Activated naive CD8-positive, alpha-beta T cell treated with anti-CD3 and anti-CD28 coated beads, Interleukin-2, amount 50 U/mL, for 16 hours (primary cell): ENCODE data around the gene SYNPO2.
"Not testable (repeated sequence)": the region's sequence is repeated elsewhere in the genome, so short reads cannot be mapped to it uniquely, and the experiment has no call there.

Source experiments
- DNase-seq: peaks from one replicate; pipeline ENCODE4 v3.0.0-alpha.2; 2020; ENCODE audit warnings: low read depth, low spot score

The SYNPO2 gene

DNA sequence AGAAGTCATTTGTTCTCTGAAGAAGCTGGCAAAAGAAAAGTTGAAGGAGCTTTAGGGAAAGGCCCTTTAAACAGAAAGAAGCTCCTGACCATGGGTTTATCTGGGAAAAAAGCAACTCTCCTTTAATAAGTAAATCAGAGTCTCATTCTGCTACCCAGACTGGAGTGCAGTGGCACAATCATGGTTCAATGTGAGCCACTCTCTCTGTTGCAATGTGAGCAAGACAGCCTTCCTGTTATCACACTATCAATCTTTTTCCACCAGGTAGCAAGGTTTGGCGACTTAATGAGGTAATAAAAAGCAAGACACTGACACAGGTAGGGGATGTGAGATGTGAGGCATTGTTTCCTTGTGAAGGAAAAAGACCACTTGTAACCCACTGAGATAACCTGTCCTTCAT is 111.3 kb downstream of the SYNPO2 start:
- DNase-seq: no peak

DNA sequence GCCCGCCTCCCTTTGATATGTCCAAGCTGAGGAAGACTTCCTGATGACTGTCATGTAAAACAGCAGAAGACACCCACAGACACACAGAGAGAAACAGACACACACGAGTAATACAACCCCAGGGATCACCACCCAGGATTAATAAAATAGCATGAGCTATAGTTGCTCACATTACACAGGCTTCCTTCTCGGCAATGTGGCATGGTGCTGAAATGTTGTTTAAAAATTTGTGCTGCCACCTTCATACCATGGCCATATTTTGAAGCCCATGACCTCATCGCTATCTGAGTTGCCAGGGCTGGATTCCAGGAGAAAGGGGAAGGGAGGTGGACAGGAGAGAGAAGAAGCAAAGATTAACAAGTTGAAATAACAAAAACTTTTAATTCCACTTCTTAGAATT is 111.7 kb downstream of the SYNPO2 start:
- no peak for DNase-seq

DNA sequence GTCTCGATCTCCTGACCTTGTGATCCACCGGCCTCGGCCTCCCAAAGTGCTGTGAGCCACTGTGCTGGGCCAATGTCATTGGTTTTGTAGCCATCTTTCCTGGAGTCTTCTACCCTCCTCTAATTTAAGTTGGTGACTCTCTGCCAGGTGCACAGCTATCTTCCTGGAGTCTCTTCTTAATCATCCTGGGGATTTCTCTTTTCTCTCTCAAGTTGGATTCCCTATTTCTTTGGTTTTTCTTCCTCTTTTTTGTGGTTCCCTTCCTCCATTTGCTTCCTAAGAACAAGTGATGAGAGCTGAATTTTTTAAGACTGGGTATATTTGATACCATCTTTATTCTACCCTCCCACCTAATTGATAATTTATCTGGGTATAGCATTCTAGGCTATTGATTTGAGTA is 113.8 kb downstream of the SYNPO2 start:
- no peak for DNase-seq

DNA sequence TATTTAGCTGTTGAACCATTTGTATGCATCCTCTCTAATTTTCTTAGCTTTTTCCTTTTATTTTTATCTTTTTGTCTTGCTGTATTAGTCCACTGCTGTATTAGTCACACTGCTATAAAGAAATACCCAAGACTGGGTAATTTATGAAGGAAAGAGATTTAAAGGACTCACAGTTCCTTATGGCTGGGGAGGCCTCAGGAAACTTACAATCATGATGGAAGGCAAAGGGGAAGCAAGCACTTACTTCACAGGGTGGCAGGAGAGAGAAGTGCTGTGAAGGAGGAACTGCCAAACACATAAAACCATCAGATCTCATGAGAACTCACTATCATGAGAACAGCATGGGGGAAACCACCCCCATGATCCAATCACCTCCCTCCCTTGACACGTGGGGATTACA is 114.3 kb downstream of the SYNPO2 start:
- DNase-seq: not testable (repeated sequence)

DNA sequence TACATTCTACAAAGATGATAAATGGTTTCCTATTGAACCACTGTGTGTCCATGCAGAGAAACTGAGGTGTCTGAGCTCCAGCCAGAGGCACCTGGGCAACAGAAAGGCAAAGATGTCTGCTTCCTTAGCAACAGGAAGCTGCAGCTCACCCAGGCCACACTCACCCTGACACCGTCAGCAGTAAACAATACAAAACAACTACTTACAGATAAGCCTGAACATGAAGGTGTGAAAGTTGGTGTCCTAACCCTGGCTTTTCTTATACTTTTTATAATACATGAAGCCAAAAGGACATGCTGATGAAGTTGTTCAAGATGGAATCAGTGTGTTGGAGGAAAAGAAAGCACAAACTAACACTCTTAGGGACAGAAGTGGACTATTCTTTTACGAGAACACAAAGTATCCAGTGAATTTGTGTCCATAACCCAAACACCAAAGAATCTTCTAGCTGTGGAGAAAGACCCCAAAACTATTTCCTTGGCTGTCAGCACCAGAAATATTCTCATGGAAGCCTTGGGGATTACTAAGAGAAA is 117.3 kb downstream of the SYNPO2 start:
- DNase-seq: no peak

DNA sequence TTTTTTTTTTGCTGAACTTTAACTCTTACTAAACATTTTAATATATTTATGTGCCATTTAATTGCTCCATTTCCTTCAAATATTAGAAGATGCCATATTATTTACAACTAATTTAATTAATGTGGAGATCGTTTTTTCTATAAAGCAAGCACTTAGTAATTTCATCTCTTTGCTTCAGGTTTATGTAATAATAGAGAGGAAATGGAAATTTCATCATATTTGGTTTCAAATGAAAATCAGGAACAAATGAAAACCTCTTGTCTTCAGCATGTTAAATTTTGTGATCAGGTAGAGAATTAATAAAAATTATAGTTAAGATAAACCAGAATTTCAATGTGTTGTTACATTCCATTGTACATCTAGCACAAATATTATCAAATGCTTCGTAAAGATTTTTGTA is 120.1 kb downstream of the SYNPO2 start:
- no peak for DNase-seq

DNA sequence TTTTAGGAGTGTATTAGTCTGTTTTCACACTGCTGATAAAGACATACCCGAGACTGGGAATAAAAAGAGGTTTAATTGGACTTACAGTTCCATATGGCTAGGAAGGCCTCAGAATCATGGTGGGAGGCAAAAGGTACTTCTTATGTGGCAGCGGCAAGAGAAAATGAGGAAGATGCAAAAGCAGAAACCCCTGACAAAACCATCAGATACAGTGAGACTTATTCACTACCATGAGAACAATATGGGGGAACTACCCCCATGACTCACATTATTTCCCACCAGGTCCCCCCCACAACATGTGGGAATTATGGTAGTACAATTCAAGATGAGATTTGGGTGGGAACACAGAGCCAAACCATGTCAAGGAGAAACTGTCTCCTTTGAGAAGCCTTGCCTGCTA is 121.6 kb downstream of the SYNPO2 start:
- DNase-seq: not testable (repeated sequence)

DNA sequence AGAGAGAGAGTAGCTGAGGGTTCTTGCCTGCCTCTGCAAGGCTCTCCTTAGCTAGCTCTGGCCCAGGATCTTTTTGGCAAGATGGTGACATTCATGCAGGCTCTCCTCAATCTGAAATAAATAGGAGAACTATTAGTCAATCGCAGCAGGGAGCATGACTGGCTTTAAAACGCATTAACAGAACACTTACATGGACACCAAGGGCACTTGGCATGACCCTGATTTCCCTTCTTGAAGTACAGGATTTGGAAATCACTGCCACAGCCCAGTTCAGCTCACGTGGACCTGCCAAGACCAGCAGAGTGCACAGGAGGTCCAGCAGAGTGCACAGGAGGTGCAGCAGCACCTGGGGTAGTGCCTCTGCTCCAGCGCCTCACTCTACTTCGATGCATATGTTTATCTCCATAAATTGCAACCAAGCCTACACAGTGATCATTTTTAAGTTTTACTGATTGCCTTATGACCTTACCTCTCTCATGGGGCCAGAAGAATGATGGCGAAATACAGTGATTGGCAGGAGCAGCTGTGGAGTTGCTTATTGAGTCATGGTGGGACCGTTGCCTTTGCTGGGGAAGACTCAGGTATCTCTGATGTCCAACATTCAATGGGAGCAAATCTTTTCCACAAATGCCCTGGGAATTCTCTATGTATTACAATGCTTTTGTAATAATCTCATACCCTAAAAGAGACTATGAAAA is 122.4 kb downstream of the SYNPO2 start:
- DNase-seq: no peak

DNA sequence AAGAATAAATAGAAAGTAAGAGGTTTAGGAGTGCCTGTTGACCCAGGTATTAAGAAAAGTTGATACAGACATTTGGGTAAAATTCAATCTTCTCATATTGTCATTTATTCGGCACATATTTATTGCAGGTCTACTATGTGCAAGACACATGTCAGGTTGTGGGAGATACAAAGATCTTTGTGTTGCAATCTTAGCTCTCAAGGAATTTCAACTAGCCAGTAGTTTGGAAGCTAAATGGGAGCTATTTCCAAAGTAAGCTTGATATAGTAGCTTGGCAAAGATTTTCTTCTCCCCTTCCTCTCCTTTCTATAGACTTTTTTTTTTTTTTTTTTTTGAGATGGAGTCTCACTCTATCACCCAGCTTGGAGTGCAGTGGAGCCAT is 122.9 kb downstream of the SYNPO2 start:
- DNase-seq: no peak

DNA sequence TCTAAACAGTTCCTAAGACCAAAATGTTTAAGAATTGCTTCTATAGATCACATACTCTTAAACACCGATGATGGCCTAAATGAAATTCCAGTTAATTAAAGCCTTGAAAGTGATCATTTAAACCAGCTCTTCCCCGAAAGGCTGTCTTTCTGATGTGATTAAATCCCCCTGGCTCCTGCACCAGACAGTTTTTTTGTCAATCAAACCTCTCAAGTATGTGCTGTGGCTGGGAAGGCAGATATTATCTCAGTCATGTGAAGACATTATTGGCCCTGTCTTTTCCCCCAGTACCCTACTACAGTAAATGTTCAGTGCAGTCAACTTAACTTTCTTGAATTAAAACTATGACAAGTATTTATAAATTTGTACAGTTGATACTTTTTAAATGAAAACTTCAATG is 126.0 kb downstream of the SYNPO2 start:
- DNase-seq: no peak

DNA sequence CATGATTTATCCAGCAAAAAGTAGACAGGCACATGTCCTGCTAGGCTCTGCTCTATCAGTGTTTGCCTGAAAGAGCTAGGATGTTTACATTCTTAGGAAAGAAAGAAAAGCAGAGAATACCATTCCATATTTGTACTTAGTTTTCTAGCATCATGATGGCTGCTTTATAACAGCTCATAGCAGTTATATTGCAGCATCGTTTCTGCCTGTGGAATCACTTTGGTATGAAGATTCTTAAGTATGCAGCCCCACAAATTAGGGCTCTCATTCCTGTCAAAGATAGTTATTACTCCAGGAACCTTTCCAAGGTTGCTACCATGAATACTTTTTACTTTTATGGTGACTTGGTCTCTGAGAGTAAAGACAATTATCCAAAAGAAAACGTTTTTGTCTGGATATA is 128.0 kb downstream of the SYNPO2 start:
- DNase-seq: no peak

DNA sequence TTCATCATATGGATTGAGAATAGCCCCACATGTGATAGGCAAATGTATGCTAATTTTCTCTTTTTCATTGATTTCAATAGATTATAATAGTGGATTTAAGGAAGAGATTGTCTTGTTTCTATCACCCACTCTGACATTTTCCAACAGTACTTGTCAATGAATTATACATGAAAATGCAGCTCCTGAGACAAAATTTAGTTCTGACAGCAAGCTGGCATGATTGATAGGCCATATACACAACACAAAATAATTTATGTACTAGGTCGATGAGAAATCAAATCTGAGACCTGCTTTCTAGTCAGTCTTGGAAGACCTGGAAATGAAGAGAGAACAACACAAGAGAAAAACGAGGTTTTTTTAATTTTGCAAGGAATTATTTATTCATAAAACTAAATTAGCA is 129.0 kb downstream of the SYNPO2 start:
- no peak for DNase-seq

DNA sequence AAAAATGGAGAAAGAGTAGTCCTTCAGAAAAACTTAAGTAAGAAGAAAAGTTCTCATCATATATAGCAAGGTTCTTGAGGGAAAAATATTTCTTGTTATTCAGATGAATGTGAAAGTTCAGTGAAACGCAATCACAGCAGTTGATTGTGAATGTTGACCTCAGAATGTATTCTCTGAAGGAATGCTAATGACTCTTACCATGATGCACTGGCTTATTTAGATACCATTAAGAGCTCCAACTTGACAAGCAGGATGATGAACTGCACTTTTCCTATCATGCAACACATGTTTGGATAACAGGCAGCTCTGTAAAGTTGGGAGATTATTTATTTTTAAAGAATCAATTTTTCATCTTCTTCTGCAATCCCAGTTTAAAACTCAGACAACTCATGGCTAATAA is 131.5 kb downstream of the SYNPO2 start:
- no peak for DNase-seq

DNA sequence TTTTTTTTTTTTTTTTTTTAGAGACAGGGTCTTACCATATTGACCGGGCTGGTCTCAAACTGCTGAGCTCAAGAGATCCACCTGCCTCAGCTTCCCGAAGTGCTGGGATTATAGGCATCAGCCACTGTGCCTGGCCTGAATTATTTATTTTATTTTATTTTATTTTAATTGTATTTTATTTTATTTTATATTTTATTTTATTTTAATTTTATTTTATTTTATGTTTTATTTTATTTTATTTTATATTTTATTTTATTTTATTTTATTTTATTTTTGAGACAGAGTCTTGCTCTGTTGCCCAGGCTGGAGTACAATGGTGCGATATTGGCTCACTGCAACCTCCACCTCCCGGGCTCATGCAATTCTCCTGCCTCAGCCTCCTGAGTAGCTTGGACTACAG is 133.9 kb downstream of the SYNPO2 start:
- not testable (repeated sequence) for DNase-seq

DNA sequence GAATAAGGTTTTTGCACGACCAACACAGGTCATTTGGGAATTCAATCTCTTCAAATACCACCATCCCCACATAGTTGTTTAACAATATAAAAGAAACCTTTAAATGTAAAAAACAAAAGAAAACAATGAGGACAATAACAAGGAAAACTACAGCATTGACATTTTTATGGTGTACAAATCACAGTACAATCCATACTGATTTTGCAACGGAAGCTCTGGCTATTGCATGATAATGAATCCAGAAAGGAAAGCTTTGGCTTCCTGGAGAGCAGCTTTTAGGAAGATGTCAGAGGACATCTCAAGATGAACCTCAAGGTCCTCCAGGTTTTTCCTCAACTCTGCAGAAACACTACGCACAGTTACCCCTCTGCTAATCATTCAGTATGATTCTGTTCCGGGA is 135.4 kb downstream of the SYNPO2 start:
- no peak for DNase-seq

DNA sequence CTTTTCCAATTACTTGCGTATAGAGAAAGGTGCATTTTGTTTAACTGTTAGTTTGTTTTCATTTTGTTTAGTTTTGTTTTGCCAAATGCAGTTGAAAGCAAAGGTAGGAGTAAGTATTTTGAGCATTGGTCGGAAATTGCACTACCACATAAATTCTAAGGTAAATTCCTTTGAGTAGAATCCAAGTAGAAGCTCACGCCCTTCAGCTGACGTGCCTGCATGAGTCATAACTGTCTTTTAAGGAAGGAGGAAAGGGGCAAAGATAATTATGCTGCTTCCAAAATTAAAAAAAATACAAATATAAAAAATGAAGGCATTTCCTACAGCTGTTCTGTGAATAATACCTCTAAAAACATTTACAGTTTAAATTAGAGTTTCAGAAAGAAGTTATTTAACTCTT is 136.8 kb downstream of the SYNPO2 start:
- DNase-seq: no peak

DNA sequence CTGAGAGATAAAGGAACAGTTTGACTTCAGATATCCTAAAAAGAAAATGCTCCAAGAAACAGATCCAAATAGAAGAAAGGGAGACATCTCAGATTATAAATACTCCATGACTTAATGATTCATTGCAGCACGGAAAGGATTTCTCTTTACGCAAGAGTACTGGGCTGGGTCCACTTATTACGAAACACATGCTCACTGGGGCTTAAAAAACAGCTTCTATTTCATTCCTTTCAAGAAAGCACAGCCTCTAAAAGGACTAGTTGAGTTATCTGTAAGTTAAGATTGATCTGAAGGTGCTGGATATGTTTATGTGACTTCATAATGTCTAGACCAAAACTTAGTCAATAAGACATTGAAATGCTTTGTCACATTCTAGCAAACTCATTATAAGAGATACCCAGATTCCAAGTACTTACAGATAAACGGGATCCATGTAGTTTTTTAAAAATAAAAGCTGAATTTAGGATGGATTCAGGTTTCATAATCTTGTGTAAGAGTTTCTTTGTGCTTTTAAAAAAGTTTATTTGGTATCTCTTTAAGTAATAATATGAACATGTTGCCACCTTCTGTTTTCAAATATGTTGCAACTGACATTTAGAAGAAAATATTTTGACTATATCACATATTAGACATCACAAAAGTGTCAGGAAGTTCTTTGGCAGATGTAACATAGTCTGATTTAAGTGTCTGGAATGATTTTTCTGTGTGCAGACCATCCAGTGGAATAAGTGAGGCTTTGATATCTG is 137.4 kb downstream of the SYNPO2 start:
- no peak for DNase-seq

DNA sequence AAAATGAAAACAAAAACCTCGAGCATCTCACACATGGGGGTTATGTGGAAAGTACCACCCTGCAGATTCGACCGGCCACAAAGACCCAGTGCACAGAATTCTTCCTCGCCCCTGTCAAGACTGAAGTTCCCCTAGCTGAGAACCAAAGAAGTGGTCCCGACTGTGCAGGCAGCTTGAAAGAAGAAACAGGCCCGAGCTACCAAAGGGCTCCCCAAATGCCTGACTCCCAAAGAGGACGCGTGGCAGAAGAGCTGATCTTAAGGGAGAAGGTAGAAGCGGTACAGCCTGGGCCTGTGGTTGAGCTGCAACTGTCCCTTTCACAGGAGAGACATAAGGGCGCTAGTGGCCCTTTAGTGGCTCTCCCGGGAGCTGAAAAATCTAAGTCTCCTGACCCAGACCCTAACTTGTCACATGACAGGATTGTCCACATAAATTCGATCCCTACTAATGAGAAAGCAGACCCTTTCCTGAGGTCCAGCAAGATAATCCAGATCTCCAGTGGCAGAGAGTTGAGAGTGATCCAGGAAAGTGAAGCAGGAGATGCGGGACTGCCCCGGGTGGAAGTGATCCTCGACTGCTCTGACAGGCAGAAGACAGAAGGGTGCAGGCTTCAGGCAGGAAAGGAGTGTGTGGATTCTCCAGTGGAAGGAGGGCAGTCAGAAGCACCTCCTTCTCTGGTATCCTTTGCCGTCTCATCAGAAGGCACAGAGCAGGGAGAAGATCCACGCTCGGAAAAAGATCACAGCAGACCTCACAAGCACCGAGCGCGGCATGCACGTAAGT is 138.2 kb downstream of the SYNPO2 start:
- no peak for DNase-seq

DNA sequence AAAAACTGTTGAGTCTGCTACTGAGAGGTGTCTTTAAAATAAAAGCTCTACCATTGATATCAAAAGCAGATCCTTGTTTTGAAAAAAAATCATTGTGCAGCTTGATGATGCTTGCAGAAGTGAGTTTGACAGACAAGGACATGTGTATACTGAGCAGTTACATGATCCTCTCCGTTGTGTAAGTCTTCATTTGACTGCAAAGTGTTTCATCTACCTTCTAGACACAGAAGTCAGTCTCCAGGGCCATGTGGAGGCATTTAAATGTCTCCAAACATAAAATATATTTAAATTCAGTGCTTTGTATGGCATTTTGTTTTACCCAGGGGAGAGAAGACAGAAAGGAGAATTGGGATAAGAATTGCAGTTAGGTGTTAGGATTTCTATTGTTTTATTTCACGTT is 139.2 kb downstream of the SYNPO2 start:
- DNase-seq: no peak

DNA sequence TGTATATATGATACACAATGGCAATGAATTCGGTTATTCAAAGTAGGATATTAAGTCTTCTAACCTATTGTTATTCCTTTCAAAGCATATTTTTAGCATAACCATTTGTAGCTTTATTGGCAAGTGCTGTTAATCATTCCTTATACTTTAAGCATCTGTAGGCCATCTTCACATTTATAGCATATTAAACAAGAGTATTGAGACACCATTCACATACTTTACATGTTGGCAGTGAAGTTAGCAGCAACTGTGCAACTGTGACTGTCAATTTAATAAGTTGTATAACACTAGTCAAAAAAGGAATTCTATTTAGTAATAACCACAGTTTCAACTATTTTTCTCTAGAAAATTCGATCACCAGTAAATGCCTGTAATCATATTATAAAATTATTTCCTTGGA is 139.6 kb downstream of the SYNPO2 start:
- no peak for DNase-seq

DNA sequence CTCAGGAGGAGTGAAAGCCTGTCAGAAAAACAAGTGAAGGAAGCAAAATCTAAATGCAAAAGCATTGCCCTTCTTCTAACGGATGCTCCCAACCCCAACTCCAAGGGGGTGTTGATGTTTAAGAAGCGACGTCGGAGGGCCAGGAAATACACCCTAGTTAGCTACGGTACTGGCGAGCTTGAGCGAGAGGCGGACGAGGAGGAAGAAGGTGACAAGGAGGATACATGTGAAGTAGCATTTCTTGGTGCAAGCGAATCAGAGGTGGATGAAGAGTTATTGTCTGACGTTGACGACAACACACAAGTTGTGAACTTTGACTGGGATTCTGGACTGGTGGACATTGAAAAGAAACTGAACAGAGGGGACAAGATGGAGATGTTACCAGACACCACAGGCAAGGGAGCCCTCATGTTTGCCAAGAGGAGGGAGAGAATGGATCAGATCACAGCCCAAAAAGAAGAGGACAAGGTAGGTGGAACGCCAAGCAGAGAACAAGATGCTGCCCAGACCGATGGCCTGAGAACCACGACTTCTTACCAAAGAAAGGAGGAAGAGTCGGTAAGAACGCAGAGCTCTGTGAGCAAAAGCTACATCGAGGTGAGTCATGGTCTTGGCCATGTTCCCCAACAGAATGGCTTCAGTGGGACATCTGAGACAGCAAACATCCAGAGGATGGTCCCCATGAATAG is 141.3 kb downstream of the SYNPO2 start:
- DNase-seq: no peak

DNA sequence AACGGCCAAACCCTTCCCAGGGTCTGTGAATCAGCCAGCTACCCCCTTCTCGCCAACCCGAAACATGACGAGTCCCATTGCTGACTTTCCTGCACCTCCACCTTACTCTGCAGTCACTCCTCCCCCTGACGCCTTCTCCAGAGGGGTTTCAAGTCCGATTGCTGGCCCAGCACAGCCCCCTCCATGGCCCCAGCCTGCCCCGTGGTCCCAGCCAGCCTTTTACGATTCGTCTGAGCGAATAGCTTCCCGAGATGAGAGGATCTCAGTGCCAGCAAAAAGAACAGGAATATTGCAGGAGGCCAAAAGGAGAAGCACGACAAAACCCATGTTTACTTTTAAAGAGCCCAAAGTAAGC is 141.9 kb downstream of the SYNPO2 start:
- no peak for DNase-seq
